Osteoblast (primary cell): ENCODE measurements around the gene NDRG4. TPM values are rescaled to one million over a fixed set of nuclear protein-coding genes. Genes with fewer than 3 reads are reported as not detected.

Source experiments
- DNase-seq: peaks from one replicate; pipeline ENCODE4 v3.0.0; 2011; ENCODE audit warnings: low spot score, mixed read lengths; ENCODE audit not compliant: insufficient read length; ENCODE audit errors: missing footprints
- H2AFZ ChIP-seq: 2 replicates; pipeline ENCODE4 v1.6.0; 2011; ENCODE audit warnings: mild to moderate bottlenecking, low read length
- H3K27ac ChIP-seq: 2 replicates; pipeline ENCODE4 v1.5.1; 2011; ENCODE audit warnings: mild to moderate bottlenecking, low read depth, low read length, moderate library complexity
- H3K27me3 ChIP-seq: 2 replicates; pipeline ENCODE4 v1.6.0; 2012; ENCODE audit warnings: mild to moderate bottlenecking, control low read depth, inconsistent platforms, low read length, moderate library complexity; ENCODE audit not compliant: insufficient read depth
- H3K36me3 ChIP-seq: 2 replicates; pipeline ENCODE4 v1.5.1; 2011; ENCODE audit warnings: mild to moderate bottlenecking, low read length, control low read depth, moderate library complexity; ENCODE audit not compliant: insufficient read depth
- H3K4me1 ChIP-seq: 2 replicates; pipeline ENCODE4 v1.5.1; 2011; ENCODE audit warnings: mild to moderate bottlenecking, low read length, control low read depth, moderate library complexity; ENCODE audit not compliant: insufficient read depth
- H3K4me2 ChIP-seq: 2 replicates; pipeline ENCODE4 v1.6.0; 2011; ENCODE audit warnings: mild to moderate bottlenecking, low read length; ENCODE audit not compliant: insufficient read depth
- H3K4me3 ChIP-seq: fragments of 200-600 bp; sonication (generic); 3 replicates; pipeline ENCODE4 v1.5.1; 2012; ENCODE audit warnings: mild to moderate bottlenecking, low read length, inconsistent platforms; ENCODE audit not compliant: insufficient read depth
- H3K79me2 ChIP-seq: 2 replicates; pipeline ENCODE4 v1.6.0; 2012; ENCODE audit warnings: mild to moderate bottlenecking, low read length, control low read depth, inconsistent platforms; ENCODE audit not compliant: insufficient read depth
- H3K9me3 ChIP-seq: 2 replicates; pipeline ENCODE4 v1.5.1; 2011; ENCODE audit warnings: low read depth, low read length, control low read depth
- H4K20me1 ChIP-seq: 2 replicates; pipeline ENCODE4 v1.6.0; 2012; ENCODE audit warnings: mild to moderate bottlenecking, low read length, control low read depth; ENCODE audit not compliant: insufficient read depth
- CTCF ChIP-seq: IDR thresholded peaks from 2 replicates; pipeline ENCODE4 v1.5.1; 2011; ENCODE audit warnings: mild to moderate bottlenecking, low read depth, low read length, moderate library complexity; ENCODE audit errors: extremely low read depth
- total RNA-seq: library from RNA; depleted of rRNA; stranded (reverse); fragments of >200 nt; gene quantifications from 2 replicates; pipeline ENCODE4 v1.2.3, GENCODE V29; 2012

The NDRG4 gene
- 6.5 and 8.0 TPM in 2 replicates for total RNA-seq

GRCh38 chr16:58499615-58500351, at the start of gene NDRG4:
Gene NDRG4 (plus strand): TSS chr16:58500143. CDS start chr16:58500249, 106 bp downstream.
- H3K27ac ChIP-seq = no peak within 1 kb of the TSS
- no peaks in the 10 kb centered on the region for H3K27me3 ChIP-seq
- H3K79me2 ChIP-seq = no peaks in the 10 kb centered on the region
- DNase-seq = peak; percentile 95
- no peaks in the 10 kb centered on the region for H3K9me3 ChIP-seq
- H4K20me1 ChIP-seq = peaks cover 3% of the 10 kb centered on the region
- peaks cover 13% of the 10 kb centered on the region for H3K4me1 ChIP-seq
- peak within 1 kb of the TSS; percentile 84 for H3K4me2 ChIP-seq
- H3K36me3 ChIP-seq = no peaks in the 10 kb centered on the region
- peak within 1 kb of the TSS; percentile 72 for H3K4me3 ChIP-seq
- TF ChIP-seq CTCF = no peak
- H2AFZ ChIP-seq = peak within 1 kb of the TSS; percentile 65

- no peaks in the 10 kb centered on the region for H3K4me1 ChIP-seq
- no peaks in the 10 kb centered on the region for H4K20me1 ChIP-seq
- H3K4me3 ChIP-seq = no peak overlapping the region
- no peaks in the 10 kb centered on the region for H3K36me3 ChIP-seq
- H3K4me2 ChIP-seq = no peak overlapping the region
- no peak overlapping the region for H2AFZ ChIP-seq
- DNase-seq = no peak
- H3K79me2 ChIP-seq = no peaks in the 10 kb centered on the region
- no peak overlapping the region for H3K27ac ChIP-seq
- no peak for TF ChIP-seq CTCF
- H3K27me3 ChIP-seq = peaks cover 13% of the 10 kb centered on the region
- H3K9me3 ChIP-seq = no peaks in the 10 kb centered on the region
These were observed 49.4 kb upstream of the NDRG4 start for GRCh38 chr16:58450590-58450989.

GRCh38 chr16:58451265-58451689, 48.7 kb upstream of the NDRG4 start:
- no peaks in the 10 kb centered on the region for H3K9me3 ChIP-seq
- H3K4me2 ChIP-seq = no peak overlapping the region
- H3K4me3 ChIP-seq = no peak overlapping the region
- H3K79me2 ChIP-seq = no peaks in the 10 kb centered on the region
- no peak for DNase-seq
- no peaks in the 10 kb centered on the region for H3K4me1 ChIP-seq
- H3K27ac ChIP-seq = no peak overlapping the region
- no peaks in the 10 kb centered on the region for H4K20me1 ChIP-seq
- H2AFZ ChIP-seq = no peak overlapping the region
- H3K27me3 ChIP-seq = peaks cover 18% of the 10 kb centered on the region
- H3K36me3 ChIP-seq = no peaks in the 10 kb centered on the region
- no peak for TF ChIP-seq CTCF

GRCh38 chr16:58451945-58452401, 48.0 kb upstream of the NDRG4 start:
- Histone ChIP-seq H3K4me3 (no peak overlapping the region), H3K27ac (no peak overlapping the region), H3K79me2 (no peaks in the 10 kb centered on the region), H2AFZ (no peak overlapping the region), H3K9me3 (no peaks in the 10 kb centered on the region), H3K4me1 (no peaks in the 10 kb centered on the region), H3K4me2 (no peak overlapping the region), H4K20me1 (no peaks in the 10 kb centered on the region), H3K36me3 (no peaks in the 10 kb centered on the region), H3K27me3 (peaks cover 22% of the 10 kb centered on the region)
- DNase-seq = no peak
- TF ChIP-seq CTCF = no peak
